Mammary epithelial cell (primary cell): ENCODE data around the gene DPP9.

Source experiments
- CTCF ChIP-seq, 2 donors: IDR thresholded peaks in 1 of 2; conservative IDR thresholded peaks in 1 of 2; 2 replicates each; pipeline ENCODE4 v1.5.1; 2011 to 2012; ENCODE audit warnings: inconsistent platforms in 2 of 2, low read length in 2 of 2, mild to moderate bottlenecking in 2 of 2, control low read depth in 1 of 2, low read depth in 1 of 2; ENCODE audit not compliant: insufficient read depth in 1 of 2; ENCODE audit errors: extremely low read depth in 1 of 2
- EZH2 ChIP-seq: IDR thresholded peaks from 2 replicates; pipeline ENCODE4 v1.6.1; 2012; ENCODE audit warnings: low read length, inconsistent platforms, borderline replicate concordance

- TF ChIP-seq CTCF (conservative IDR thresholded peaks at IDR 0.05 in 1 of 2, IDR thresholded peaks at IDR 0.05 in 1 of 2; ENCODE audit: extremely low read depth in 1 of 2, insufficient read depth in 1 of 2, low read depth in 1 of 2, low read length in 2 of 2) (no peak), EZH2 (no peak)
Observed at GRCh38 chr19:4754248-4754647, 30.6 kb upstream of the DPP9 start.
